GM15510 (cell line): ENCODE measurements around the gene SFRP4.

Experiments used
- POLR2A ChIP-seq: IDR thresholded peaks from 3 replicates; pipeline ENCODE4 v1.6.1; 2011; ENCODE audit warnings: borderline replicate concordance; ENCODE audit not compliant: insufficient read length; ENCODE audit errors: extremely low read depth

SFRP4 gene

DNA sequence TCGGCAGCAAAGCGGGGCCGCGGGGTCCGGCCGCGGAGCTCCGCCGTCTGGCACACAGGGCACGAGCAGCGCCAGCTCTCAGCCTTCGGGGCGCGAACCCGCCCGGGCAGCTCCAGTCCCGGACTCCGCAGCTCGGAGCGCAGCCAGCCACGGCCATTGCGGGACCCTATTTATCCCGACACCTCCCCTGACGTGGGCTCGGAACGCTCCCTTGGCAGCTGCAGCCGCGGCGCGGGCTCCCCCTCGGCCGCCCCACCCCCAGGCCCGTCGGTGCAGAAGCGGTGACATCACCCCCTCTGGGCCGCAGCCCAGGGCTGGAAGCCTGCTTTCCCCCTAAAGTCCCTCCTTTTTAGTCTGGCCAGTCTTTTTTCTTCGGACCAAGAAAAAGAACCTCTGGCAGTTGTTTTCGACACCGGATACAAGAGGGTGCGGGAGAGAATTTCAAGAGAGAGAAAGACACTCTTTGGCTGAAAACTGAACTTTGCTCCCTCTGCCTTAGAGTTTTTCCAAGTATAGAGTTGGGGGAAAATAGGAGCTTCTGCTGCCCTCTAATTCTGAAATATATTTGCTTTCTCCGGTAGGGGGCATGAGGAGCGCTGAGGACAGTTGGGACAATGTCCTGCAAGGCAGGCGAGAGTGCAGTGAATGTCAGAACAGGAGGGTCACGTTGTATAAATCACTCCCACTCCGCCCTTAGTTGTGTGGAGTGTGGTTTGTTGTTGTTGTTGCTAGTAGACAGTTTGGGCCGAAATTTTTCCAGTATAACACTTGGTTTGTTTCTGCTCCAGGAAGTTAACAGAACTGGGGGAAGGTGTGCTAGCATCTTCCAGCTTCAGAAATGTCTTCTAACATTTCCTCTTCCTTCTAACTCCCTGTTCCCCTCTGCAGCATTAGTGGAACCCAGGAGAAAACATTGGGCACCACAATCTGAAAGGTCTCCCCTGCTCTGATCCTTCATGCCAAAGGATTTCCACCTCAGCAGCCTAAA, at the start of gene SFRP4:
Gene SFRP4 (minus strand): TSS at position 145 of the 988 bp plus-strand sequence. CDS start 280 bp downstream, outside the sequence.
- no peak for TF ChIP-seq POLR2A

DNA sequence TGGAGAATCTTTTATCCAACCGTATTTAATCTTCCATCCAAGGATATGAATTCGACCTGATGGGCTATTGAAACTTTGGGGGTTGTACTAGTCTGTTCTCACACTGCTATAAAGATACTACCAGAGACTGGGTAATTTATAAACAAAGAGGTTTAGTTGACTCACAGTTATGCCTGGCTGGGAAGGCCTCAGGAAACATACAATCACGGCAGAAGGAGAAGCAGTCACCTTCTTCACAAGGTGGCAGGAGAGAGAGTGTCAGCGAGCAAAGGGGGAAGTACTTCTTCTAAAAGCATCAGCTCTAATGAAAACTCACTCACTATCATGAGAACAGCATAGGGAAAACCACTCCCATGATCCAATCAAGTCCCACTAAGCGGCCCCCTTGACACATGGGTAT, 47.6 kb upstream of the SFRP4 start:
- TF ChIP-seq POLR2A: no peak

DNA sequence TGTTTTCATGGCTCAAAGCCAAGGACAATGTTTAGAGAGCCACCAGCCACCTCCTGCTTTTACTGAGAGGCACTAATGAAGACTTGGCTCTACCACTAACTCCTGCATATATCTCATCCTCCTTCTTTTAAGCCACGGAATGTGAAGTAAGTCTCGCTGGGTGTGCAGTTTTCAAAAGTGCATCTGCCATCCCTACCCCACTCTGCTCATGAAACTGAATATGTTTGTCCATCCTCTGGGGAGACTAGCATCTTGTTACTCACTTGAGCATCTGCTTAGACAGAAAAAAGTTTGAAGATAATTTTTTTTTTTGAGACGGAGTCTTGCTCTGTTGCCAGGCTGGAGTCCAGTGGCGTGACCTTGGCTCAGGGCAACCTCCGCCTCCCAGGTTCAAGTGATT, 44.6 kb upstream of the SFRP4 start:
- TF ChIP-seq POLR2A: no peak

DNA sequence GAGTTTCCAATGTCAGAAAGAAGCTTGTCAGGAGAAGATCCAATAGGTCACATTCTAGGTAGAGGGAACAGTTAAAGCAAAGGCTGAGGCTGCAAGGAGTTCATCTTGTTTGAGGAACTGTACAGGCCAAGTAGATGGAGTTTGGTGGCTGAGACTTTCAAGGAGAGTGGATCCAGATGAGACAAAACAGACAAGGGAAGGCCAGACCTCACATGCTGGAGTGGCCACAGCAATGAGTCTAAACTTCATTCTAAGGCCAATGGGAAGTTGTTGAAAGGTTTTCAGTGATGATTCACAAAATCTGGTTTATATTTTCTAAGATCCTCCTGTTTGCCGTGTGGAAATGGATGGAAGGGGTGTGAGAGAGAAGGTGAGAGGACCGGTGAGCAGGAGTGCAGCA, 43.9 kb upstream of the SFRP4 start:
- TF ChIP-seq POLR2A: no peak

DNA sequence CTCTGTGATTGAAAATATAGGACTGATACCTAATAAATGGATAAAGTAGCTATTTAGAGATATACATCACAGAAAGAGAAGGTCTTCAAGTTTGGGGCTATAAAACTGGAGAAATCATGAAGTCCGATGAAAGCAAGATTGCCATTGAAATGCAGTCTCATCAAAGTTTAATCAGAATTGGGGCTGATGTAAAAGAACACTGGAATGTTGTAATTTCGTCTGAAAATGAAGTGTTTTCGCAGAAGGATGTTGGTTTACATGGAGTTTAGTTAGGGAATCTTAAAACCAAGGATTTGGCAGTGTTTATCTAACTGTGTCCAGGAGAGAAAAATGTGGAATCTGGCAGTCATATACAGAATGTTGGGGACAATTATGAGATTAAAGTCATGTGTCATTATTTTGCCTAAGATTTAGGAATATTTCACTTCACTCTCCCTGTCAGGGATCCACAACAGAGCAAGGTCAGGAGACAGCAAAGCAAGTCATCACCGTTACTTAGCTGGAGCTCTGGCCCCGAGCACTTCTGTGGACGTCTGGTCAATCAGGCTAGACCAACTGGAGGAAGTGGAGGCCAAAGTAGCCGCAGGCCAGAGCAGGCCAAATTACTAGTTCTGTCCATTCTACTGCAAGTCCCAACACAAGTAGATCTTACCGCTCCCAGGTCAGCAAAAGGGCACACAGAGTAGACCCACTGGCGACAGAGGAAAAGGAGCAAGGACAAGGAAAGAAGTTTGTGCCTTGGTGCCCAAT, 40.8 kb upstream of the SFRP4 start:
- TF ChIP-seq POLR2A: no peak

DNA sequence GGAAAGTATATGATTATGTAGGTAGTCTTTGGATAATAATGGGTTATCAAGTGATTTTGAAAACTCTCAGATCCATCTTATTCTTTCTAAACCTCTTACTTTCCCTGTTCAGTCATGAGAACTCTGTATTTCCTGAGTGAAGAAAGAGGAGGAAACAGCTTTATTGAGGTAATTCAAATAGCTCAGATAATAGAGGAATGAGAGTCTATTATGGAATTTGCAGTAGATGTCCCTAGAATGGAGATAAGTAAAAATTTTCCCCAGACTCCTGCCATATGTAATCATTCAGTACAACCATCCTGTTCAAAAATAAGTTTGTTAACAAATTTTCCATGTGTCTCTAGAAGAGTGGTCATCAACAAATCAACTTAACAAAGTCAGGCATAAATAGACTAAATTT, 40.2 kb upstream of the SFRP4 start:
- TF ChIP-seq POLR2A: no peak

DNA sequence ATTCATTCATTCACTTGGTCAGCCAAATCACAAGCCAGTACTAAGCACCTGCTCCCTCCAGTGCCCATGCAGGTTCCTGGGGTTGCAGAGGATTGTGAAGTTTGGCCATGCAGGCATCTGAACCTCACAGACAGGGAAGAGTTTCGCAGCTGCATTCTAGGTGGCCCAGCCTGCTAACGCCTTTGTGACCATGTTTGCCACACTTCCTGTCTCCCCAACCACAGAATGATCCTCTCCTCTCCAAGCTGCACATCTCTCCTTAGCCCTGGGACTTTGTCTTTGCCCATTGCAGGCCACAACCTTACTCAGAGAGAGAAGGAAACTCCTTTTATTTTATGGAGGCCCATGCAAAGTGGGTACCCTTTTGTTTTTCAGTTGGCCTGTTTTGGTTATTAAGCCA, 35.6 kb upstream of the SFRP4 start:
- no peak for TF ChIP-seq POLR2A

DNA sequence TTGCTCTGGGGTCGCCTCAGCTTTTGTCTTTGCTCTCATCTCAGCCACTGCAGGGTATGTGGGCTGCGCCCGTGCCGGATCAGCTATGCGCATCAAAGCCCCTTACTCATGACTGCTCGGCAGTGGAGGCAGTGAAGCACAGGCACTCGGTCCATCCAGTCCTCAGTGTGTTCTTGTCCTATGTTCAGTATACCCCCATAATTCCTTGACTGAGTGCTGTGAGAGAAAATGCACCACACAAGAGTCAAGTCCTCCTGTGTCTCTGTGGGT, 31.3 kb upstream of the SFRP4 start:
- no peak for TF ChIP-seq POLR2A

DNA sequence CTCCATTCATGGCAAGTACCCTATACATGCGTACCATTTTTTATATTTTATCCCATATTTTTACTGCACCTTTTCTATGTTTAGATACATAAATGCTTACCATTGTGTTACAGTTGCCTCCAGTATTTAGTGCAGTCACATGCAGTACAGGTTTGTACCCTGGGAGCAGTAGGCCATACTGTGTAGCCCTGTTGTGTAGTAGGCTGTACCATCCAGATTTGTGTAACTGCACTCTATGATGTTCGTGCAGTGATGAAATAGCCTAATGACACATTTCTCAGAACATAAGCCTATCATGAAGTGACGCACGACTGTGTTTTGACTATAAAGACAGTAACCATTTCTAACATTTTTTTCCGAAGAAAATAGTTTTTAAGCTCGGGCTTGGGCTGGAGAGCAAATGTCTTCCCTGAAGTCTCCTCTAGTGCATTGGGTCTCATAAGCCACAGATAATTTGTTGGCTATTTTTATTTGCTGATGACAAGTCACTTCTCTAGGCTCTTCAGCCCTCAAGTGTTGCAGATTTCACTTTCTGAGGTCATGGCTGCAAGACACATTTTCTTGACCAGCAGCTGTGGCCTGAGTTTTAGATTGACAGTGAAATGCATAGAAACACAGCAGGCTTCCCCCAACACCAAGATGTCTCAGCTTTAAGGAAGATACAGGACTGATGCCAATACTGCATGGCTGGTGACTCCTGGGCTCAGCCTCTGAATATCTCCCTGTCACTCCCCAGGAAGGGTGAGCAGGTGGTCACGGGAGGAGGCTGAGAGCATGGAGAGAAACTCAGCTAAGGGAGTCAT, 30.7 kb upstream of the SFRP4 start:
- no peak for TF ChIP-seq POLR2A

DNA sequence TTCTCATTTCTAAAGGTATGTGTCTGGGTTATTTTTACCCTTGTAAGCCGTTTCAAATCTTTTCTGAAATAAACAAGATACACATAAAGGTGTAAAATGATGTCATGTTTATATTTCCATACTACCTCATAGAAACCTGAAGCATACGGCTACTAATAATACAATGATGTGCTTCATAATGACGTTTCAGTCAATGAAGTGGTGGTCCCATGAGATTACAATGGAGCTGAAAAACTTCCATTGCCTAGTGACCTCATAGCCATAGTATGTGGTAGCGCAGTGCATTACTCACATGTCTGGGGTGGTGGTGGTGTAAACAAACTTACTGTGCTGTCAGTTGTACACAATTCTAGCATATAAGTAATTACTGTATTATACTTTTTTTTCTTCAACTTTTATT, 28.7 kb upstream of the SFRP4 start:
- no peak for TF ChIP-seq POLR2A

DNA sequence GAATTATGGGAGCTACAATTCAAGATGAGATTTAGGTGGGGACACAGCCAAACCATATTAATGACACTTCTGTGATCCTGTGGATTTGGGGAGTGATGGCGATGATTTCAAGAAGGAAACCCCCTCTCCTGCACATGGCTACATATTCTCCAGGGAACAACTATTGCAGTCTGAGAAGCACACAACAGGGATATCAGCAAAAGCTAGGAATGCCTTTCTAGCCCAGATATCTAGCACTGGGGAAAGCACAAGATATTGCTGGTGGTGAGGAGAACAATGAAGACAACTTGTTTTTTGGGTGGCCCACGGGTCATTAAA, 28.1 kb upstream of the SFRP4 start:
- no peak for TF ChIP-seq POLR2A

DNA sequence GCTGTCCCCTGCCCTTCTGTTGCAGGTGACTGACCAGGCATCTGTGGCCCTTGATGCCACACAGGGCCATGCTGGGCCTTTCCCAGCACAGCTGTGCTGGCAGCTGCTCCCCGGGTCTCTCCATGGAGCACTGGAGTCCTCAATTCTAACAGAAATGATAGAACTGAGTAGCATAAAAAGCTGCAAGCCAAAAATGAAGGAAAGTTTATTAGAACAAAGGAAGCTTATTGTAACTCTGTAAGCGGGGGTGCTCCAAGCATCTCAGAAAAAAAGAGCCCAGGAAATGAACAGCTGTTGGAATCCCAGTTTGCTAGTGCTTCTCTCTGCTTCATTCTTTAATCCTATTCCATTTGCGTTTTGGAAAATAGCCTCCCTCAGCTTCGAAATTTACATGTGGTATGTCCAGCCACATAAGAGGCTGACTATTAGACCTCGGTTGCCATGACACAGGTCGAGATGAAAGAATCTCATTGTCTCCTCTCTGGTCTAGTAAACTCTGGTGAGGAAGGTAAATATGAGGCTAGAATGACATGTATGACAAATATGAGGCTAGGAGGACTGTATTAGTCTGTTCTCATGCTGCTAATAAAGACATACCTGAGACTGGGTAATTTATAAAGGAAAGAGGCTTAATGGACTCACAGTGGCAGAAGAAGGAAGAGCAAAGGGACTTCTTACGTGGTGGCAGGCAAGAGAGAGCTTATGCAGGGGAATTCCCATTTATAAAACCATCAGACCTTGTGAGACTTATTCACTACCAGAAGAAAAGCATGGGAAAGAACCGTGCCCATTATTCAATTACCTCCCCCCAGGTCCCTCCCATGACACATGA, 27.5 kb upstream of the SFRP4 start:
- no peak for TF ChIP-seq POLR2A

DNA sequence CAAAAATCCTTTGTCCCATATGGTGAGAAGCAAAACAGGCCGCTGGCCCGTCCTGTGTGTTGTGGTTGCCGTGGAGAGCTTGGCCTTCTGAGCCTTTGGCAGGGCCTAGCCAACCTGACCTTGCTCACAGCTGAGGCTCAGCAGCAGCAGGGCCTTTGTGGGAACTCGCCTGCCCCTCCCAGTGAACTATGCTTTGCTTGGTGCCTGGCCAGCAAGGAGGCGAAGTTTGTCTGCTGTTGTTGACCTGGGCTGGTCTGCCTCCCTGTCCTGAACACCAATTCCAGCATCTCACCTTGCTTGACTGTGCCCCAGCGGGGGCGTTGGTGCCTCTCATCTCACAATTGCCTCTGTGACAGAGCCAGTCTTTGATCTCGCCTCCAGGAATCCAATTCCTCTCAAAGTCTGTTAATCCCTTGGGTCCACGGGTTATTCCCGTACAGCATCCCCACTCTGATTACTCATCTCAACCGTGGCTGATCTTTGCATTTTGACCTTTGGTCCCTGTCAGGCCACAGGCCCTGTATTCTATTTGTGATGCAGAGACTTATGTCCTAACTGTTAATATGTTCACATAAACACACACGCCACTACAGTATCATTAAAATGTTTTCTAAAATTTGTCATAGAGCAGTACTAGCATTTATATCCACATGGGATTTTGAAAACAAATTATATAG, 26.5 kb upstream of the SFRP4 start:
- TF ChIP-seq POLR2A: no peak
